Stomach (tissue), 9 donors: ENCODE data around the gene SLC35B2. TPM values are rescaled to one million over a fixed set of nuclear protein-coding genes. Genes with fewer than 3 reads are reported as not detected.

Experiments
- DNase-seq, 2 donors: peaks; one replicate each; pipeline versions ENCODE4 v3.0.0 to v3.0.0-alpha.2; 2013 to 2019
- H3K27ac ChIP-seq, 5 donors: fragments of 200-600 bp in 4 of 5; sonication (generic) in 4 of 5; one replicate each; pipeline ENCODE4 v1.5.1; 2013 to 2019; ENCODE audit warnings: mild to moderate bottlenecking in 1 of 5, moderate library complexity in 1 of 5
- H3K27me3 ChIP-seq, 3 donors: fragments of 200-600 bp; sonication (generic); one replicate each; pipeline ENCODE4 v1.5.1; 2017 to 2019; ENCODE audit warnings: mixed run types in 1 of 3
- H3K36me3 ChIP-seq, 4 donors: fragments of 200-600 bp; sonication (generic); 1 replicate in 3 of 4; 2 replicates in 1 of 4; pipeline ENCODE4 v1.5.1; 2016 to 2019
- H3K4me1 ChIP-seq, 4 donors: fragments of 200-600 bp; sonication (generic); one replicate each; pipeline ENCODE4 v1.5.1; 2016 to 2019
- H3K4me3 ChIP-seq, 4 donors: fragments of 200-600 bp; sonication (generic) in 3 of 4; one replicate each; pipeline ENCODE4 v1.5.1; 2016 to 2019; ENCODE audit warnings: mild to moderate bottlenecking in 1 of 4
- H3K9me3 ChIP-seq, 4 donors: fragments of 200-600 bp; sonication (generic); one replicate each; pipeline ENCODE4 v1.5.1; 2016 to 2019
- CTCF ChIP-seq, 7 experiments: fragments of 450-650 bp in 4 of 7; fragments of 200-600 bp in 3 of 7; sonication (generic) in 3 of 7; IDR thresholded peaks; one replicate each; pipeline ENCODE4 v1.5.1; 2016 to 2019; ENCODE audit warnings: antibody characterized with exemption in 7 of 7, control low read depth in 2 of 7, mild to moderate bottlenecking in 1 of 7
- EP300 ChIP-seq: sonication (generic); formaldehyde crosslinking; IDR thresholded peaks from one replicate; pipeline ENCODE4 v1.6.1; 2017; ENCODE audit warnings: antibody characterized with exemption
- POLR2A ChIP-seq, 4 donors: fragments of 450-650 bp; IDR thresholded peaks; one replicate each; pipeline ENCODE4 v1.6.1; 2016; ENCODE audit warnings: antibody characterized with exemption in 4 of 4, control low read depth in 2 of 4, mild to moderate bottlenecking in 1 of 4, moderate library complexity in 1 of 4
- POLR2AphosphoS5 ChIP-seq, 3 donors: sonication (generic); formaldehyde crosslinking; IDR thresholded peaks; one replicate each; pipeline ENCODE4 v1.6.1; 2016; ENCODE audit warnings: antibody characterized with exemption in 3 of 3
- WGBS, 5 donors: extraction: QIAGEN DNeasy Blood & Tissue Kit in 3 of 5; methylation state at CpG; one replicate each; pipeline versions ENCODE4 v1.1.5 to v1.1.7; 2013 to 2018; 5-methylcytosine and 5-hydroxymethylcytosine counted together
- intact Hi-C: fragments of 100-400 bp; cut with DNase I; formaldehyde crosslinking; loops from one replicate; pipeline ENCODE4 v1.15.1; 2023; ENCODE audit warnings: low total_unique reads
- polyA plus RNA-seq, 3 donors: library from polyadenylated mRNA; stranded (reverse); fragments of 200-250 nt; gene quantifications; one replicate each; pipeline ENCODE4 v1.2.3, GENCODE V29; 2013
- total RNA-seq, 5 donors: library from RNA; depleted of rRNA; stranded (reverse); fragments of >200 nt; gene quantifications; one replicate each; pipeline versions ENCODE4 v1.1.0 to v1.2.3, GENCODE V29; 2014 to 2016
- donor health status: healthy with polysubstance abuse.
- donor health status: Bipolar disorder and iron deficiency.
- donor health status: healthy.

SLC35B2 gene
- total and polyA plus RNA-seq, 8 donors = 1.4 to 60.1 (median 16.9) TPM

GRCh38 chr6:44258921-44259320, 1.6 kb upstream of the SLC35B2 start:
- H3K27me3 ChIP-seq = no peaks in the 10 kb centered on the region
- peaks cover 32 to 59% (median 43%) of the 10 kb centered on the region in 4 donors for H3K36me3 ChIP-seq
- no peaks in the 10 kb centered on the region for H3K9me3 ChIP-seq
- 87 to 92% (median 90%) methylated on average over 3 of the region's 3 CpGs for WGBS, 5 donors
- TF ChIP-seq POLR2AphosphoS5 (IDR thresholded peaks at IDR 0.05) = no peak
- TF ChIP-seq CTCF (IDR thresholded peaks at IDR 0.05) = no peak
- no peak for TF ChIP-seq EP300
- H3K4me1 ChIP-seq = peaks cover 44 to 65% (median 59%) of the 10 kb centered on the region in 4 donors
- no peak overlapping the region for H3K4me3 ChIP-seq
- intact Hi-C loops = no loop called here
- DNase-seq = no peak
- H3K27ac ChIP-seq = no peak overlapping the region

- no peaks in the 10 kb centered on the region for H3K9me3 ChIP-seq
- peak overlapping the region in 4 of 5 donors; percentile 94 to 97 (median 95) for H3K27ac ChIP-seq
- peaks cover 37 to 64% (median 49%) of the 10 kb centered on the region in 4 donors for H3K36me3 ChIP-seq
- no peak overlapping the region for H3K4me3 ChIP-seq
- no peak for DNase-seq
- WGBS, 5 donors = 82 to 88% (median 85%) methylated on average over 8 to 9 of the region's 9 CpGs
- intact Hi-C loops = no loop called here
- H3K27me3 ChIP-seq = no peaks in the 10 kb centered on the region
- TF ChIP-seq CTCF (IDR thresholded peaks at IDR 0.05) = no peak
- no peak for TF ChIP-seq POLR2AphosphoS5 (IDR thresholded peaks at IDR 0.05)
- no peak for TF ChIP-seq POLR2A (IDR thresholded peaks at IDR 0.05)
- no peak for TF ChIP-seq EP300
- H3K4me1 ChIP-seq = peaks cover 43 to 65% (median 56%) of the 10 kb centered on the region in 4 donors
These were observed 1.1 kb upstream of the SLC35B2 start for GRCh38 chr6:44258325-44258863.

GRCh38 chr6:44257753-44258324, 511 bp upstream of the SLC35B2 start:
- H3K27ac ChIP-seq = peak overlapping the region; percentile 94 to 97 (median 95)
- H3K27me3 ChIP-seq = no peaks in the 10 kb centered on the region
- H3K4me1 ChIP-seq = peaks cover 38 to 65% (median 56%) of the 10 kb centered on the region in 4 donors
- no peak for DNase-seq
- intact Hi-C loops = no loop called here
- no peaks in the 10 kb centered on the region for H3K9me3 ChIP-seq
- H3K36me3 ChIP-seq = peaks cover 43 to 70% (median 54%) of the 10 kb centered on the region in 4 donors
- 25 to 31% (median 28%) methylated on average over 14 to 15 of the region's 15 CpGs for WGBS, 5 donors
- H3K4me3 ChIP-seq = peak overlapping the region; percentile 82 to 96 (median 92)
- TF ChIP-seq EP300 = no peak
- TF ChIP-seq CTCF (IDR thresholded peaks at IDR 0.05) = peak in 4 of 7 experiments; percentile 4 to 15 (median 9)
- no peak for TF ChIP-seq POLR2A (IDR thresholded peaks at IDR 0.05)
- no peak for TF ChIP-seq POLR2AphosphoS5 (IDR thresholded peaks at IDR 0.05)

- no peak for DNase-seq
- intact Hi-C loops = no loop called here
- 0 to 1% (median 0%) methylated on average over 4 to 12 of the region's 12 CpGs for WGBS, 5 donors
- Histone ChIP-seq H3K9me3 (no peaks in the 10 kb centered on the region), H3K36me3 (peaks cover 54 to 75% (median 65%) of the 10 kb centered on the region in 4 donors), H3K27me3 (no peaks in the 10 kb centered on the region), H3K27ac (peak overlapping the region; percentile 94 to 97 (median 95)), H3K4me1 (peaks cover 33 to 65% (median 54%) of the 10 kb centered on the region in 4 donors), H3K4me3 (peak overlapping the region; percentile 82 to 96 (median 92))
- TF ChIP-seq EP300 (no peak), POLR2A (IDR thresholded peaks at IDR 0.05) (no peak), POLR2AphosphoS5 (IDR thresholded peaks at IDR 0.05) (no peak), CTCF (IDR thresholded peaks at IDR 0.05) (no peak)
These were observed 628 bp downstream of the SLC35B2 start for GRCh38 chr6:44256775-44257024.
